PFSK-1 (cell line): ENCODE results near the gene STXBP1.

ENCODE experiments used
- FOXP2 ChIP-seq: optimal IDR thresholded peaks from 2 replicates; pipeline ENCODE3; 2011; ENCODE audit warnings: borderline replicate concordance, control low read depth, inconsistent platforms; ENCODE audit not compliant: insufficient read depth; ENCODE audit errors: extremely low read length, extremely low read depth
- POLR2AphosphoS5 ChIP-seq: IDR thresholded peaks from 2 replicates; pipeline ENCODE4 v1.6.1; 2012; ENCODE audit warnings: low read depth, mild to moderate bottlenecking, control low read depth, low read length, moderate library complexity
- REST ChIP-seq, 2 experiments: IDR thresholded peaks; 2 replicates each; pipeline versions ENCODE4 v1.6.1 to v1.8.0; 2011 to 2012; ENCODE audit warnings: low read depth in 2 of 2, low read length in 2 of 2, control low read depth in 1 of 2, inconsistent platforms in 1 of 2, mild to moderate bottlenecking in 1 of 2, moderate library complexity in 1 of 2; ENCODE audit not compliant: insufficient read depth in 1 of 2
- SIN3A ChIP-seq: IDR thresholded peaks from 2 replicates; pipeline ENCODE4 v1.6.1; 2012; ENCODE audit warnings: mild to moderate bottlenecking, low read length, moderate library complexity, borderline replicate concordance; ENCODE audit not compliant: insufficient read depth
- TAF1 ChIP-seq: IDR thresholded peaks from 2 replicates; pipeline ENCODE4 v1.6.1; 2012; ENCODE audit warnings: low read length, control low read depth, borderline replicate concordance; ENCODE audit not compliant: insufficient read depth

The STXBP1 gene

GRCh38 chr9:127588740-127589506 is 23.2 kb upstream of the STXBP1 start:
- TF ChIP-seq FOXP2 = no peak
- no peak for TF ChIP-seq TAF1
- TF ChIP-seq SIN3A = no peak
- no peak for TF ChIP-seq POLR2AphosphoS5
- no peak for TF ChIP-seq REST (IDR thresholded peaks at IDR 0.05; ENCODE audit: insufficient read depth in 1 of 2, low read depth in 2 of 2, low read length in 2 of 2)

GRCh38 chr9:127589955-127590370 is 22.1 kb upstream of the STXBP1 start:
- TF ChIP-seq TAF1 (no peak), REST (IDR thresholded peaks at IDR 0.05; ENCODE audit: insufficient read depth in 1 of 2, low read depth in 2 of 2, low read length in 2 of 2) (no peak), POLR2AphosphoS5 (no peak), FOXP2 (no peak), SIN3A (no peak)

GRCh38 chr9:127595611-127596010 is 16.5 kb upstream of the STXBP1 start:
- TF ChIP-seq POLR2AphosphoS5 (no peak), TAF1 (no peak), REST (IDR thresholded peaks at IDR 0.05; ENCODE audit: insufficient read depth in 1 of 2, low read depth in 2 of 2, low read length in 2 of 2) (no peak), SIN3A (no peak), FOXP2 (no peak)

- TF ChIP-seq SIN3A = no peak
- no peak for TF ChIP-seq TAF1
- no peak for TF ChIP-seq POLR2AphosphoS5
- no peak for TF ChIP-seq FOXP2
- TF ChIP-seq REST (IDR thresholded peaks at IDR 0.05; ENCODE audit: insufficient read depth in 1 of 2, low read depth in 2 of 2, low read length in 2 of 2) = no peak
Measured at GRCh38 chr9:127598839-127599549, 13.1 kb upstream of the STXBP1 start.
